MM.1S (cell line): ENCODE results near the gene TXNDC11.

Experiments used
- EZH2 ChIP-seq: fragments of 300-600 bp; sonication (generic); optimal IDR thresholded peaks from 2 replicates; pipeline ENCODE3; 2017; ENCODE audit warnings: low read depth, mild to moderate bottlenecking, antibody characterized with exemption, low read length, mixed read lengths
- EZH2phosphoT487 ChIP-seq: fragments of 300-600 bp; sonication (generic); IDR thresholded peaks from 2 replicates; pipeline ENCODE4 v1.6.1; 2018; ENCODE audit warnings: antibody characterized with exemption, low read length
- TF ChIP-seq, protein P1 (sequence below): fragments of 300-600 bp; sonication (generic); IDR thresholded peaks from 2 replicates; pipeline ENCODE4 v1.5.1; 2016; ENCODE audit warnings: antibody characterized with exemption, low read length, mixed read lengths

DNA sequence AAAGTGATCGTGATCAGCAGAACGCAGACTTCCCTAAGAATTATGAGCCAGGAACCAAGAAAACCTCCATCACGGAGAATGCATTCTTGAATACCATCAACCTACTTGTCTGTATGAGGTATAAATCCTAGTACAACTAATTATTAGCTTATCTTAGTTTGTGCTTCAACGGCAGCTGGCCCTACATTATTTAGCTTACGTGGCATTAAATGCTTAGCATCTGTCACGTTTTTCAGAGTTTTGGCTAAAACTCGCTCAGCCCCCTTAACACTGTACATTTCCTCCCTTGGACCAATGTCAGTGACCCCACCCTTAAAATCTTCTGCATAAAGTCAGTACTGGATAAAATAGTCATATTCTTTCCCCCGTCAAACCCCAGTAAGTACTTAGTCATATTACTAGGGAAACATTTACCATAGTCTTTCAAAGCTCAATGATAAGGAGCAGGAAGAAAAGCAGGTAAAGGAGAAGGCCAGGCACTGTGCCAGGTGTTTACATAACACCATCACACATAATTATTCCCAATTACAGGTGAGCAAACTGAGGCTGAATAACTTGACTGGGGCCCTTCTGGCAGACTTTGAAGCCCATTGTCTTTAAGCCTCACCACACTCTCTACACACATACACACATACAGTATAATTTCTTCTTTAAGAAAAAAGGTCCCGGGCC lies 16.6 kb upstream of the TXNDC11 start:
- TF ChIP-seq, protein P1, sequence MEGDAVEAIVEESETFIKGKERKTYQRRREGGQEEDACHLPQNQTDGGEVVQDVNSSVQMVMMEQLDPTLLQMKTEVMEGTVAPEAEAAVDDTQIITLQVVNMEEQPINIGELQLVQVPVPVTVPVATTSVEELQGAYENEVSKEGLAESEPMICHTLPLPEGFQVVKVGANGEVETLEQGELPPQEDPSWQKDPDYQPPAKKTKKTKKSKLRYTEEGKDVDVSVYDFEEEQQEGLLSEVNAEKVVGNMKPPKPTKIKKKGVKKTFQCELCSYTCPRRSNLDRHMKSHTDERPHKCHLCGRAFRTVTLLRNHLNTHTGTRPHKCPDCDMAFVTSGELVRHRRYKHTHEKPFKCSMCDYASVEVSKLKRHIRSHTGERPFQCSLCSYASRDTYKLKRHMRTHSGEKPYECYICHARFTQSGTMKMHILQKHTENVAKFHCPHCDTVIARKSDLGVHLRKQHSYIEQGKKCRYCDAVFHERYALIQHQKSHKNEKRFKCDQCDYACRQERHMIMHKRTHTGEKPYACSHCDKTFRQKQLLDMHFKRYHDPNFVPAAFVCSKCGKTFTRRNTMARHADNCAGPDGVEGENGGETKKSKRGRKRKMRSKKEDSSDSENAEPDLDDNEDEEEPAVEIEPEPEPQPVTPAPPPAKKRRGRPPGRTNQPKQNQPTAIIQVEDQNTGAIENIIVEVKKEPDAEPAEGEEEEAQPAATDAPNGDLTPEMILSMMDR: no peak
- no peak for TF ChIP-seq EZH2phosphoT487
- TF ChIP-seq EZH2: no peak
